Right lobe of liver (tissue), 6 donors: Measurements from ENCODE around the gene PSMG4. TPM values are rescaled to one million over a fixed set of nuclear protein-coding genes. Genes with fewer than 3 reads are reported as not detected.

ENCODE experiments used
- ATAC-seq, 4 donors: fragments of 200-7000 bp; cut with Tn5 transposase; one replicate each; pipeline ENCODE4 v1.9.1; 2020; ENCODE audit warnings: mild to moderate bottlenecking in 4 of 4, moderate library complexity in 4 of 4
- DNase-seq, 3 donors: peaks; one replicate each; pipeline ENCODE4 v3.0.0-alpha.2; 2020
- H3K27ac ChIP-seq, 3 donors: fragments of 200-600 bp; one replicate each; pipeline ENCODE4 v1.8.0; 2022
- H3K27me3 ChIP-seq, 2 donors: fragments of 200-600 bp; one replicate each; pipeline ENCODE4 v1.8.0; 2022
- H3K36me3 ChIP-seq, 4 donors: fragments of 200-600 bp; sonication (generic) in 1 of 4; one replicate each; pipeline versions ENCODE4 v1.5.1 to v1.8.0; 2017 to 2022; ENCODE audit warnings: control low read depth in 1 of 4
- H3K4me1 ChIP-seq, 4 donors: fragments of 200-600 bp; sonication (generic) in 1 of 4; one replicate each; pipeline versions ENCODE4 v1.5.1 to v1.8.0; 2017 to 2022; ENCODE audit warnings: control low read depth in 1 of 4
- H3K4me3 ChIP-seq, 3 donors: fragments of 200-600 bp; one replicate each; pipeline ENCODE4 v1.8.0; 2022
- H3K9me3 ChIP-seq, 4 donors: fragments of 200-600 bp; sonication (generic) in 1 of 4; one replicate each; pipeline versions ENCODE4 v1.5.1 to v1.8.0; 2017 to 2022; ENCODE audit warnings: control low read depth in 1 of 4
- CTCF ChIP-seq, 4 donors: fragments of 200-600 bp in 3 of 4; fragments of 450-650 bp in 1 of 4; IDR thresholded peaks; one replicate each; pipeline versions ENCODE4 v1.5.1 to v1.8.0; 2016 to 2022; ENCODE audit warnings: antibody characterized with exemption in 4 of 4, mild to moderate bottlenecking in 2 of 4
- POLR2A ChIP-seq: fragments of 450-650 bp; IDR thresholded peaks from one replicate; pipeline ENCODE4 v1.6.1; 2017; ENCODE audit warnings: antibody characterized with exemption, mild to moderate bottlenecking
- WGBS: methylation state at CpG from one replicate; pipeline ENCODE4 v1.1.6; 2018; ENCODE audit warnings: low coverage, low lambda C conversion rate; ENCODE audit not compliant: insufficient coverage; ENCODE audit errors: missing lambda C conversion rate; 5-methylcytosine and 5-hydroxymethylcytosine counted together
- intact Hi-C, 2 donors: fragments of 100-400 bp; cut with DNase I; formaldehyde crosslinking; loops; one replicate each; pipeline versions ENCODE4 v1.11.2 to v1.14.1; 2022
- total RNA-seq, 6 experiments: library from RNA; depleted of rRNA in 2 of 6; stranded (reverse); fragments of >200 nt in 2 of 6; fragmentation: NEBNext Ultra II Directional in 3 of 6; extraction: Animal tissue kit (Norgen Biotek cat#: 25700) in 3 of 6; gene quantifications; one replicate each; pipeline versions ENCODE4 v1.1.0 to v1.2.4, GENCODE V29; 2016 to 2023
- donor health status: DM: no; HTN: yes; CAD: no.
- donor health status: DM: no; HTN: no; CAD: no.
- donor health status: DM: no; HTN: no; CAD: no.
- donor health status: DM: no; HTN: yes; CAD: no.
- donor health status: DM: no; HTN: yes; CAD: no.

Gene PSMG4
- total RNA-seq, 6 experiments from 2014 or later = 9.4 to 15.4 (median 11.0) TPM

DNA sequence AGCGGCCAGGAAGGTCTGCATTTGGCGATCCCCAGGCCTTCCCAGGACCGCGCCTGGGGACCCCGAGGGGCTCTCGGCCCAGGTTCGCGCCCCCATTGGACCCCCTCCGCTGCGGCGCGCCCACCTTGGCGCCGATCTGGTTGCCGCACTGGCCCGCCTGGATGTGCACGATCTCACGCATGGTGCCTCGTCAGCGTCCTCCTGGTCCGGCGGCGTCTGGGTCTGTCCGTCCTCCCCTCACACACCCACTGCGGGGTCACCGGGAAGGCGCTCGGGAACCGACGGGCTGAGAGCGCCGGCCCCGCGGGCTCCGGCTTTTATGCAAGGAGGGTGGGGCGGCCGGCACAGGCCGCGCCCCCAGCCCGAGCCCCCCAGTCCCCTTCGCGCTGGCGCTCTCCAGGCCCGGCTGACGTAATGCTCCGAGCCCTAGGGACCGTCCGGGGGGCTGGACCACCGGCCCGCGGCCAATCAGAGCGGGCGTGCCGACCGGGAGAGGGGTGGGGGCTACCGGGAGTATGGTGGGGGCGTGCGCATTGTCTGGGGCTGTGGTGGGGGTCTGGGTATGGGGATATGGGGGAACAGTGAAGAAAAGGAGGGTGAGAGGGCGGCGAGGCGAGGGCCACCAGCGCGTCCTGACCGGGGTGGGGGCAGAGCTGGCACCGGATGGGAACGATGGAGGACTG lies 31.2 kb upstream of the PSMG4 start, which contains the start of gene TUBB2B:
TSS of gene TUBB2B (minus strand) at position 291 of the 683 bp plus-strand sequence. CDS start at position 181, 110 bp downstream.
- DNase-seq (peak in 1 of 3 donors; percentile 24), ATAC-seq (peak in 3 of 4 donors; percentile 4 to 6 (median 6))
- peaks cover 0 to 34% (median 5%) of the 10 kb centered on the region in 4 donors for H3K4me1 ChIP-seq
- TF ChIP-seq POLR2A = no peak
- TF ChIP-seq CTCF (IDR thresholded peaks at IDR 0.05) = no peak
- WGBS = under 1% methylated on average over 27 of the region's 66 CpGs
- intact Hi-C loops = no loop called here
- peaks cover 0 to 18% of the 10 kb centered on the region in 2 donors for H3K27me3 ChIP-seq
- H3K4me3 ChIP-seq = peak within 1 kb of the TSS; percentile 12 to 21 (median 16)
- H3K9me3 ChIP-seq = no peaks in the 10 kb centered on the region
- no peaks in the 10 kb centered on the region for H3K36me3 ChIP-seq
- H3K27ac ChIP-seq = no peak within 1 kb of the TSS

- H3K4me3 ChIP-seq = no peak overlapping the region
- H3K9me3 ChIP-seq = no peaks in the 10 kb centered on the region
- TF ChIP-seq POLR2A = no peak
- no peak for TF ChIP-seq CTCF (IDR thresholded peaks at IDR 0.05)
- DNase-seq (no peak), ATAC-seq (no peak)
- H3K4me1 ChIP-seq = peaks cover 0 to 34% (median 5%) of the 10 kb centered on the region in 4 donors
- H3K27me3 ChIP-seq = peaks cover 0 to 18% of the 10 kb centered on the region in 2 donors
- H3K27ac ChIP-seq = no peak overlapping the region
- no peaks in the 10 kb centered on the region for H3K36me3 ChIP-seq
- intact Hi-C loops = no loop called here
- no CpG with 5 or more reads among the region's 38 CpGs for WGBS
Observed at GRCh38 chr6:3228046-3228671, 30.6 kb upstream of the PSMG4 start.

- Histone ChIP-seq H3K4me1 (peaks cover 0 to 34% (median 5%) of the 10 kb centered on the region in 4 donors), H3K36me3 (no peaks in the 10 kb centered on the region), H3K27ac (no peak overlapping the region), H3K4me3 (no peak overlapping the region), H3K27me3 (peaks cover 0 to 18% of the 10 kb centered on the region in 2 donors), H3K9me3 (no peaks in the 10 kb centered on the region)
- no peak for TF ChIP-seq CTCF (IDR thresholded peaks at IDR 0.05)
- no peak for TF ChIP-seq POLR2A
- DNase-seq = no peak
- ATAC-seq = no peak
- 2% methylated on average over 43 of the region's 62 CpGs for WGBS
- intact Hi-C loops = no loop called here
Observed at GRCh38 chr6:3228771-3229565, 29.8 kb upstream of the PSMG4 start.

- Histone ChIP-seq H3K36me3 (no peaks in the 10 kb centered on the region), H3K4me1 (peaks cover 0 to 34% (median 5%) of the 10 kb centered on the region in 4 donors), H3K4me3 (no peak overlapping the region), H3K9me3 (no peaks in the 10 kb centered on the region), H3K27ac (no peak overlapping the region), H3K27me3 (peaks cover 0 to 18% of the 10 kb centered on the region in 2 donors)
- TF ChIP-seq POLR2A = no peak
- no peak for TF ChIP-seq CTCF (IDR thresholded peaks at IDR 0.05)
- intact Hi-C loops = no loop called here
- WGBS = 2% methylated on average over 7 of the region's 28 CpGs
- DNase-seq (no peak), ATAC-seq (no peak)
Observed at GRCh38 chr6:3229566-3230178, 29.1 kb upstream of the PSMG4 start.
